HCT116 (cell line): ENCODE results near the gene IFNGR2. TPM values are rescaled to one million over a fixed set of nuclear protein-coding genes. Genes with fewer than 3 reads are reported as not detected.

Experiments
- ATAC-seq: fragments of 200-7000 bp; cut with Tn5 transposase; 2 replicates; pipeline ENCODE4 v1.9.1; 2020; ENCODE audit warnings: mild to moderate bottlenecking, moderate library complexity
- BruUV-seq: library from RNA; stranded (reverse); fragments of 400-500 nt; replicated peaks from 2 replicates; lab custom pipeline; 2021; lab: Mats Ljungman, UMichigan
- CTCF ChIA-PET: fragments of 300-600 bp; sonication (Branson Sonifier 250); formaldehyde crosslinking; loops from one replicate; lab custom pipeline; 2021; ENCODE audit warnings: antibody characterized with exemption; lab: Charles Lee
- POLR2A ChIA-PET: fragments of 300-600, 350-600 bp; sonication (Branson Sonifier 250); formaldehyde crosslinking; loops from one replicate; lab custom pipeline; 2021; ENCODE audit warnings: antibody characterized with exemption; lab: Charles Lee
- RAD21 ChIA-PET, 2 experiments: fragments of 300-600 bp; sonication (Branson Sonifier 250); formaldehyde crosslinking; loops; one replicate each; lab custom pipeline; 2023; ENCODE audit warnings: low total read pairs in 2 of 2; ENCODE audit not compliant: uncharacterized antibody in 2 of 2, unreplicated experiment in 2 of 2, low non-redundant PET in 1 of 2; lab: Charles Lee
- DNase-seq: peaks from one replicate; pipeline ENCODE4 v3.0.0-alpha.2; 2010; ENCODE audit warnings: low read depth, low spot score
- H2AFZ ChIP-seq: fragments of 200-600 bp; shearing (Covaris generic), sonication (generic); 2 replicates; pipeline ENCODE4 v1.6.1; 2017; ENCODE audit warnings: low read depth, mixed run types, mixed read lengths, antibody characterized with exemption, low read length; ENCODE audit not compliant: poor library complexity, severe bottlenecking
- H3K27ac ChIP-seq: 2 replicates; pipeline ENCODE4 v1.5.1; 2012; ENCODE audit warnings: low read depth, low read length
- H3K27me3 ChIP-seq: fragments of 200-600 bp; sonication (generic); 2 replicates; pipeline ENCODE4 v1.6.1; 2016; ENCODE audit warnings: mixed run types, low read length, mixed read lengths; ENCODE audit not compliant: insufficient read depth
- H3K36me3 ChIP-seq, 2 experiments: fragments of 200-500 bp in 1 of 2; fragments of 200-600 bp in 1 of 2; sonication (Bioruptor generic) in 1 of 2; sonication (generic) in 1 of 2; 2 replicates each; pipeline versions ENCODE4 v1.5.1 to v1.6.1; 2014 to 2016; ENCODE audit warnings: low read length in 2 of 2, inconsistent platforms in 1 of 2, mixed read lengths in 1 of 2, mixed run types in 1 of 2; ENCODE audit not compliant: insufficient read depth in 2 of 2, control insufficient read depth in 1 of 2
- H3K4me1 ChIP-seq, 2 experiments: fragments of 200-600 bp in 1 of 2; sonication (generic) in 1 of 2; 2 replicates each; pipeline versions ENCODE4 v1.5.1 to v1.6.1; 2012 to 2017; ENCODE audit warnings: low read length in 2 of 2, inconsistent platforms in 1 of 2, mild to moderate bottlenecking in 1 of 2, mixed read lengths in 1 of 2, mixed run types in 1 of 2, moderate library complexity in 1 of 2; ENCODE audit not compliant: insufficient read depth in 2 of 2, control insufficient read depth in 1 of 2
- H3K4me2 ChIP-seq: fragments of 200-600 bp; sonication (generic); 2 replicates; pipeline ENCODE4 v1.6.1; 2017; ENCODE audit warnings: mixed run types, low read length, mixed read lengths
- H3K4me3 ChIP-seq, 2 experiments: fragments of 200-600 bp in 1 of 2; sonication (generic) in 1 of 2; replicated peaks in 1 of 2; 2 replicates each; pipeline ENCODE4 v1.5.1; 2011 to 2016; ENCODE audit warnings: low read length in 2 of 2, control low read depth in 1 of 2, low read depth in 1 of 2, mild to moderate bottlenecking in 1 of 2, mixed read lengths in 1 of 2, mixed run types in 1 of 2
- H3K79me2 ChIP-seq: fragments of 200-600 bp; sonication (generic); 2 replicates; pipeline ENCODE4 v1.6.1; 2017; ENCODE audit warnings: mild to moderate bottlenecking, mixed run types, low read length, moderate library complexity, mixed read lengths; ENCODE audit not compliant: insufficient read depth
- H3K9ac ChIP-seq: fragments of 200-600 bp; sonication (generic); 2 replicates; pipeline ENCODE4 v1.6.1; 2016; ENCODE audit warnings: low read length, mixed read lengths
- H3K9me2 ChIP-seq: fragments of 200-600 bp; sonication (generic), shearing (Covaris generic); 2 replicates; pipeline ENCODE4 v1.6.1; 2017; ENCODE audit warnings: mixed run types, mild to moderate bottlenecking, moderate library complexity; ENCODE audit not compliant: insufficient read depth
- H3K9me3 ChIP-seq, 2 experiments: fragments of 200-500 bp in 1 of 2; fragments of 200-600 bp in 1 of 2; sonication (Bioruptor generic) in 1 of 2; sonication (generic) in 1 of 2; 2 replicates each; pipeline ENCODE4 v1.6.1; 2014 to 2017; ENCODE audit warnings: low read length in 2 of 2, mixed read lengths in 2 of 2, inconsistent platforms in 1 of 2, low read depth in 1 of 2, mild to moderate bottlenecking in 1 of 2, mixed run types in 1 of 2, moderate library complexity in 1 of 2; ENCODE audit not compliant: control insufficient read depth in 1 of 2, insufficient read depth in 1 of 2
- H4K20me1 ChIP-seq: fragments of 200-600 bp; sonication (generic), shearing (Covaris generic); 2 replicates; pipeline ENCODE4 v1.6.1; 2017; ENCODE audit warnings: mixed run types, mild to moderate bottlenecking, moderate library complexity; ENCODE audit not compliant: insufficient read depth
- CBX3 ChIP-seq: IDR thresholded peaks from 2 replicates; pipeline ENCODE4 v1.6.1; 2012; ENCODE audit warnings: low read depth
- CEBPB ChIP-seq: IDR thresholded peaks from 2 replicates; pipeline ENCODE4 v1.6.1; 2012; ENCODE audit warnings: low read depth
- EZH2 ChIP-seq: fragments of 200-600 bp; sonication (generic); IDR thresholded peaks from 2 replicates; pipeline ENCODE4 v1.6.1; 2017; ENCODE audit warnings: antibody characterized with exemption, mixed run types
- JUND ChIP-seq: IDR thresholded peaks from 2 replicates; pipeline ENCODE4 v1.6.1; 2012
- POLR2A ChIP-seq: IDR thresholded peaks from 2 replicates; pipeline ENCODE4 v1.7.0; 2011; ENCODE audit warnings: borderline replicate concordance; ENCODE audit not compliant: insufficient read depth, insufficient read length; ENCODE audit errors: extremely low read depth
- RAD21 ChIP-seq: IDR thresholded peaks from 2 replicates; pipeline ENCODE4 v1.6.1; 2012; ENCODE audit warnings: low read depth, mild to moderate bottlenecking
- SIN3A ChIP-seq: IDR thresholded peaks from 2 replicates; pipeline ENCODE4 v1.6.1; 2012; ENCODE audit warnings: low read depth
- SP1 ChIP-seq: IDR thresholded peaks from 2 replicates; pipeline ENCODE4 v1.6.1; 2012; ENCODE audit warnings: low read depth
- SRF ChIP-seq: IDR thresholded peaks from 2 replicates; pipeline ENCODE4 v1.6.1; 2012; ENCODE audit warnings: low read depth
- TCF7L2 ChIP-seq: IDR thresholded peaks from 2 replicates; pipeline ENCODE4 v1.7.0; 2011; ENCODE audit warnings: borderline replicate concordance, inconsistent platforms; ENCODE audit not compliant: insufficient read depth, insufficient read length; ENCODE audit errors: extremely low read depth
- ZNF274 ChIP-seq: fragments of 200-500 bp; sonication (Bioruptor generic); IDR thresholded peaks from 2 replicates; pipeline ENCODE4 v1.6.1; 2014; ENCODE audit warnings: mild to moderate bottlenecking, low read depth, low read length, inconsistent platforms
- intact Hi-C: fragments of 100-400 bp; cut with micrococcal nuclease; formaldehyde crosslinking; loops from 2 replicates; pipeline ENCODE4 v1.10.0; 2022
- total RNA-seq: library from RNA; stranded (reverse); gene quantifications from one replicate; pipeline ENCODE4 v1.2.1, GENCODE V29; 2021; ENCODE audit not compliant: unreplicated experiment
- TF ChIP-seq, protein P1 (sequence below): IDR thresholded peaks from 2 replicates; pipeline ENCODE4 v1.6.1; 2012; ENCODE audit warnings: low read depth
- TF ChIP-seq, protein P2 (sequence below): IDR thresholded peaks from 2 replicates; pipeline ENCODE4 v1.6.1; 2012
- TF ChIP-seq, protein P3 (sequence below): IDR thresholded peaks from 2 replicates; pipeline ENCODE4 v1.6.1; 2012

The IFNGR2 gene
- total RNA-seq, 1 experiment from 2014 or later = 44.6 TPM

DNA sequence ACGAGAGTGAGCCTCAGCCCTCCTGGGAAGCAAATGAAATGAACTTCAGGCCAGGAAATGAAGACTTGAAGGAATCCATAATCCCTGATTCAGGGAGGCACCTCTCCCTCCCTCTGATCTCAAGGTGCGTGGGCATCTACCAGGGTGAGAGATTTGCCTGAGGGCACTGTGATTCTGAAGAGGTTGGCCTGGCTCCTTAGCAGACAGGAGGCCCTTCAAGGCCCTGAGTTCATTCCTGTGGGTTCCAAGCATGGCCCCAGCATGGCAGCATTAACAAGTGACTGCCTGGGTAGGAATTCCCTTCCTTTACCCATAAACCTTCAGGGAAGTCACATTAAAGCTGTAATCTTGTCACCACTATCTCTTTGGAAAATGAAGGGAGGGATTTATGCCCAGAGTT lies 29.8 kb upstream of the IFNGR2 start (continued):
- TF ChIP-seq, protein P1, sequence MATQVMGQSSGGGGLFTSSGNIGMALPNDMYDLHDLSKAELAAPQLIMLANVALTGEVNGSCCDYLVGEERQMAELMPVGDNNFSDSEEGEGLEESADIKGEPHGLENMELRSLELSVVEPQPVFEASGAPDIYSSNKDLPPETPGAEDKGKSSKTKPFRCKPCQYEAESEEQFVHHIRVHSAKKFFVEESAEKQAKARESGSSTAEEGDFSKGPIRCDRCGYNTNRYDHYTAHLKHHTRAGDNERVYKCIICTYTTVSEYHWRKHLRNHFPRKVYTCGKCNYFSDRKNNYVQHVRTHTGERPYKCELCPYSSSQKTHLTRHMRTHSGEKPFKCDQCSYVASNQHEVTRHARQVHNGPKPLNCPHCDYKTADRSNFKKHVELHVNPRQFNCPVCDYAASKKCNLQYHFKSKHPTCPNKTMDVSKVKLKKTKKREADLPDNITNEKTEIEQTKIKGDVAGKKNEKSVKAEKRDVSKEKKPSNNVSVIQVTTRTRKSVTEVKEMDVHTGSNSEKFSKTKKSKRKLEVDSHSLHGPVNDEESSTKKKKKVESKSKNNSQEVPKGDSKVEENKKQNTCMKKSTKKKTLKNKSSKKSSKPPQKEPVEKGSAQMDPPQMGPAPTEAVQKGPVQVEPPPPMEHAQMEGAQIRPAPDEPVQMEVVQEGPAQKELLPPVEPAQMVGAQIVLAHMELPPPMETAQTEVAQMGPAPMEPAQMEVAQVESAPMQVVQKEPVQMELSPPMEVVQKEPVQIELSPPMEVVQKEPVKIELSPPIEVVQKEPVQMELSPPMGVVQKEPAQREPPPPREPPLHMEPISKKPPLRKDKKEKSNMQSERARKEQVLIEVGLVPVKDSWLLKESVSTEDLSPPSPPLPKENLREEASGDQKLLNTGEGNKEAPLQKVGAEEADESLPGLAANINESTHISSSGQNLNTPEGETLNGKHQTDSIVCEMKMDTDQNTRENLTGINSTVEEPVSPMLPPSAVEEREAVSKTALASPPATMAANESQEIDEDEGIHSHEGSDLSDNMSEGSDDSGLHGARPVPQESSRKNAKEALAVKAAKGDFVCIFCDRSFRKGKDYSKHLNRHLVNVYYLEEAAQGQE = no peak
- TF ChIP-seq SIN3A = no peak
- TF ChIP-seq TCF7L2 = no peak
- no peak for TF ChIP-seq POLR2A
- no peak for TF ChIP-seq SRF
- TF ChIP-seq SP1 = no peak
- TF ChIP-seq, protein P2, sequence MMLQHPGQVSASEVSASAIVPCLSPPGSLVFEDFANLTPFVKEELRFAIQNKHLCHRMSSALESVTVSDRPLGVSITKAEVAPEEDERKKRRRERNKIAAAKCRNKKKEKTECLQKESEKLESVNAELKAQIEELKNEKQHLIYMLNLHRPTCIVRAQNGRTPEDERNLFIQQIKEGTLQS = no peak
- no peak for TF ChIP-seq CEBPB
- TF ChIP-seq, all 23 proteins: peak for 0

DNA sequence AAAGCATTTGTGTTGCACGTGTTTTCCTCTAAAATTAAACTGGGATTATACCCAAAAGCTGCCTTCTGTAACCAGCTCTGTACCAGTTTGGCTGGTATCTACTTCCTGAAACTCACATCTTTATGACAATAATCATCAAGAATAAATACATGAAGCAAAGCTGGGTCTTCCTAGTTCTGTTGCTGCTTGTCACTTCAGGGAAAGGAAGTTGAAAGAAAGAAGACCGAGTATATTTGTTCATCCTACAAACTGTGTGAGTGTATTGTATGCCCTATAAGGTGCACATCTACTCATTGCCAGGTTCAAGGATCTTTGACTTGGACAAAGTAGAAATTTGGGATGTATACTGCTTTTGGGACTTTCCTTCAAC lies 29.1 kb upstream of the IFNGR2 start:
- peak overlapping the region; percentile 24; the same call in 1 of the 2 replicates for H3K4me2 ChIP-seq

More for the DNA sequence above, 29.1 kb upstream of the IFNGR2 start:
- Histone ChIP-seq H3K27me3 (no peaks in the 10 kb centered on the region), H4K20me1 (no peaks in the 10 kb centered on the region), H3K4me1 (peaks cover 10 to 21% of the 10 kb centered on the region in 2 experiments), H3K79me2 (no peaks in the 10 kb centered on the region), H3K9me2 (no peaks in the 10 kb centered on the region), H3K4me3 (no peak overlapping the region), H2AFZ (peak overlapping the region; percentile 75), H3K9ac (no peak overlapping the region), H3K36me3 (no peaks in the 10 kb centered on the region), H3K27ac (no peak overlapping the region), H3K9me3 (no peaks in the 10 kb centered on the region)
- TF ChIP-seq CBX3 (no peak), JUND (no peak), RAD21 (no peak), ZNF274 (no peak), EZH2 (no peak)
- TF ChIP-seq, protein P3, sequence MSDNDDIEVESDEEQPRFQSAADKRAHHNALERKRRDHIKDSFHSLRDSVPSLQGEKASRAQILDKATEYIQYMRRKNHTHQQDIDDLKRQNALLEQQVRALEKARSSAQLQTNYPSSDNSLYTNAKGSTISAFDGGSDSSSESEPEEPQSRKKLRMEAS = no peak
- ChIA-PET RAD21 (no interaction called here), CTCF (interaction anchor here (0.7 to 2.1 kb wide), 2 partner anchors 13 to 174 kb away, joined by 3 to 7 read pairs; no protein-coding TSS in a partner anchor), POLR2A (no interaction called here)
- intact Hi-C loops = loop anchor here (2.0 kb wide), 1 partner anchor 175 kb away; no protein-coding TSS in a partner anchor
- BruUV-seq = no TSS peak
- DNase-seq (no peak), ATAC-seq (0 out of 2 replicates have a peak, but pooled peaks have one; percentile 9)
